Measurements from ENCODE around the gene CA10.

CA10 gene

GRCh38 chr17:52158450-52159042 lies at the start of gene CA10:
TSS of gene CA10 (minus strand) at chr17:52158714.
- DNase-seq, result peak; percentile 75

GRCh38 chr17:52207796-52208195 lies 49.3 kb upstream of the CA10 start:
- no peak for DNase-seq

- no peak for DNase-seq
These were observed 44.1 kb upstream of the CA10 start for GRCh38 chr17:52202520-52203080.

GRCh38 chr17:52201767-52202519 lies 43.4 kb upstream of the CA10 start:
- no peak for DNase-seq

GRCh38 chr17:52191491-52191890 lies 33.0 kb upstream of the CA10 start:
- no peak for DNase-seq

GRCh38 chr17:52181782-52182181 lies 23.3 kb upstream of the CA10 start:
- peak; percentile 77 for DNase-seq

- no peak for DNase-seq
These were observed 19.5 kb upstream of the CA10 start for GRCh38 chr17:52178012-52178411.

GRCh38 chr17:52170963-52171572 lies 12.6 kb upstream of the CA10 start:
- peak; percentile 62 for DNase-seq

GRCh38 chr17:52160136-52160567 lies 1.6 kb upstream of the CA10 start:
- no peak for DNase-seq

GRCh38 chr17:52159246-52160135 lies 977 bp upstream of the CA10 start:
- DNase-seq, result no peak

- peak; percentile 65 for DNase-seq
These were observed 688 bp downstream of the CA10 start for GRCh38 chr17:52157603-52158449.

GRCh38 chr17:52156576-52157570 lies 1.6 kb downstream of the CA10 start:
- DNase-seq, result no peak

- DNase-seq, result no peak
These were observed 3.2 kb downstream of the CA10 start for GRCh38 chr17:52155301-52155700.

GRCh38 chr17:52154466-52154865 lies 4.0 kb downstream of the CA10 start:
- no peak for DNase-seq

GRCh38 chr17:52150935-52151334 lies 7.6 kb downstream of the CA10 start:
- no peak for DNase-seq

GRCh38 chr17:52149626-52150025 lies 8.9 kb downstream of the CA10 start:
- no peak for DNase-seq

GRCh38 chr17:52148969-52149351 lies 9.6 kb downstream of the CA10 start:
- DNase-seq, result peak; percentile 60

- DNase-seq, result no peak
These were observed 10.1 kb downstream of the CA10 start for GRCh38 chr17:52148288-52148968.

- no peak for DNase-seq
These were observed 10.6 kb downstream of the CA10 start for GRCh38 chr17:52147872-52148271.

GRCh38 chr17:52147431-52147830 lies 11.1 kb downstream of the CA10 start:
- DNase-seq, result no peak

Data from NCI-H774 (cell line).